ENCODE measurements around the gene SKA2.

GRCh38 chr17:59190806-59191205, 35.8 kb upstream of the SKA2 start:
- no peak for TF ChIP-seq CTCF (IDR thresholded peaks at IDR 0.05)
- no peak for TF ChIP-seq POLR2A (IDR thresholded peaks at IDR 0.05)

Measured in Peyer's patch (tissue), 4 donors.